Lung (tissue), 12 donors: ENCODE results near the gene UBE2N. TPM values are rescaled to one million over a fixed set of nuclear protein-coding genes. Genes with fewer than 3 reads are reported as not detected.

Experiments used
- ATAC-seq: fragments of 200-7000 bp; cut with Tn5 transposase; one replicate; pipeline ENCODE4 v1.9.1; 2020; ENCODE audit warnings: moderate number of reproducible peaks; ENCODE audit not compliant: insufficient read depth, low FRiP score
- DNase-seq, 3 donors: peaks; one replicate each; pipeline ENCODE4 v3.0.0-alpha.2; 2013 to 2017
- H3K27ac ChIP-seq, 2 donors: one replicate each; pipeline ENCODE4 v1.5.1; 2013; ENCODE audit warnings: mild to moderate bottlenecking in 2 of 2, moderate library complexity in 2 of 2, control low read depth in 1 of 2, inconsistent platforms in 1 of 2, low read depth in 1 of 2, low read length in 1 of 2
- H3K27me3 ChIP-seq, 3 donors: one replicate each; pipeline ENCODE4 v1.5.1; 2013; ENCODE audit warnings: low read length in 2 of 3; ENCODE audit not compliant: control insufficient read depth in 3 of 3, insufficient read depth in 3 of 3
- H3K36me3 ChIP-seq, 4 donors: one replicate each; pipeline ENCODE4 v1.5.1; 2013; ENCODE audit warnings: low read length in 4 of 4, mild to moderate bottlenecking in 1 of 4, moderate library complexity in 1 of 4; ENCODE audit not compliant: control insufficient read depth in 4 of 4, insufficient read depth in 4 of 4
- H3K4me1 ChIP-seq, 5 donors: one replicate each; pipeline ENCODE4 v1.5.1; 2013; ENCODE audit warnings: low read length in 5 of 5, mild to moderate bottlenecking in 2 of 5, moderate library complexity in 1 of 5; ENCODE audit not compliant: control insufficient read depth in 5 of 5, insufficient read depth in 5 of 5
- H3K4me3 ChIP-seq: one replicate; pipeline ENCODE4 v1.5.1; 2013; ENCODE audit warnings: mild to moderate bottlenecking, control low read depth, moderate library complexity
- H3K9ac ChIP-seq, 2 donors: one replicate each; pipeline ENCODE4 v1.5.1; 2013; ENCODE audit warnings: low read length in 2 of 2, control low read depth in 1 of 2; ENCODE audit not compliant: insufficient read depth in 1 of 2
- H3K9me3 ChIP-seq, 4 donors: one replicate each; pipeline ENCODE4 v1.5.1; 2013; ENCODE audit warnings: low read length in 3 of 4, mild to moderate bottlenecking in 1 of 4, moderate library complexity in 1 of 4; ENCODE audit not compliant: control insufficient read depth in 4 of 4, insufficient read depth in 3 of 4
- WGBS, 2 donors: extraction: QIAGEN DNeasy Blood & Tissue Kit; methylation state at CpG; one replicate each; pipeline ENCODE4 v1.1.7; 2013; 5-methylcytosine and 5-hydroxymethylcytosine counted together
- polyA plus RNA-seq, 2 donors: library from polyadenylated mRNA; stranded (reverse); fragments of 200-250 nt; gene quantifications; one replicate each; pipeline ENCODE4 v1.2.1, GENCODE V29; 2013
- total RNA-seq, 2 donors: library from RNA; depleted of rRNA in 1 of 2; stranded (reverse); fragments of >200 nt in 1 of 2; gene quantifications; one replicate each; pipeline ENCODE4 v1.2.1, GENCODE V29; 2014 to 2021
- TF ChIP-seq, protein P1 (sequence below): IDR thresholded peaks from 2 replicates; pipeline ENCODE4 v1.5.1; 2012; ENCODE audit warnings: mild to moderate bottlenecking; ENCODE audit errors: control extremely low read depth, extremely low read depth
- donor health status: control.
- donor health status: control.
- donor health status: Bipolar disorder and iron deficiency.
- donor health status: healthy.
- donor health status: DM: yes; HTN: yes; CAD: no.

Gene UBE2N
- total and polyA plus RNA-seq, 4 donors = 65.1 to 89.4 (median 79.8) TPM

- Histone ChIP-seq H3K9ac (peak within 1 kb of the TSS; percentile 96 to 98), H3K4me1 (peaks cover 2 to 12% (median 5%) of the 10 kb centered on the region in 5 donors), H3K9me3 (no peaks in the 10 kb centered on the region), H3K27me3 (no peaks in the 10 kb centered on the region), H3K36me3 (peaks cover 0 to 6% (median 4%) of the 10 kb centered on the region in 4 donors), H3K27ac (peak within 1 kb of the TSS; percentile 34 to 83), H3K4me3 (peak within 1 kb of the TSS; percentile 64)
- WGBS, 2 donors = 0 to 1% methylated on average over 36 of the region's 36 CpGs
- peak; percentile 93 to 94 (median 94) for DNase-seq
- ATAC-seq = peak; percentile 99
- TF ChIP-seq, protein P1, sequence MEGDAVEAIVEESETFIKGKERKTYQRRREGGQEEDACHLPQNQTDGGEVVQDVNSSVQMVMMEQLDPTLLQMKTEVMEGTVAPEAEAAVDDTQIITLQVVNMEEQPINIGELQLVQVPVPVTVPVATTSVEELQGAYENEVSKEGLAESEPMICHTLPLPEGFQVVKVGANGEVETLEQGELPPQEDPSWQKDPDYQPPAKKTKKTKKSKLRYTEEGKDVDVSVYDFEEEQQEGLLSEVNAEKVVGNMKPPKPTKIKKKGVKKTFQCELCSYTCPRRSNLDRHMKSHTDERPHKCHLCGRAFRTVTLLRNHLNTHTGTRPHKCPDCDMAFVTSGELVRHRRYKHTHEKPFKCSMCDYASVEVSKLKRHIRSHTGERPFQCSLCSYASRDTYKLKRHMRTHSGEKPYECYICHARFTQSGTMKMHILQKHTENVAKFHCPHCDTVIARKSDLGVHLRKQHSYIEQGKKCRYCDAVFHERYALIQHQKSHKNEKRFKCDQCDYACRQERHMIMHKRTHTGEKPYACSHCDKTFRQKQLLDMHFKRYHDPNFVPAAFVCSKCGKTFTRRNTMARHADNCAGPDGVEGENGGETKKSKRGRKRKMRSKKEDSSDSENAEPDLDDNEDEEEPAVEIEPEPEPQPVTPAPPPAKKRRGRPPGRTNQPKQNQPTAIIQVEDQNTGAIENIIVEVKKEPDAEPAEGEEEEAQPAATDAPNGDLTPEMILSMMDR = peak; percentile 43
These were observed 25.7 kb upstream of the UBE2N start, which contains the start of gene MRPL42 for GRCh38 chr12:93467351-93468007. Gene MRPL42, plus strand, starts transcription at chr12:93467514. Its CDS starts 1,772 bp downstream, at chr12:93469286.

GRCh38 chr12:93466625-93467350 is 25.0 kb upstream of the UBE2N start:
- no peak for ATAC-seq
- H3K9me3 ChIP-seq = no peaks in the 10 kb centered on the region
- TF ChIP-seq, protein P1 = no peak
- H3K27ac ChIP-seq = no peak overlapping the region
- DNase-seq = no peak
- H3K27me3 ChIP-seq = no peaks in the 10 kb centered on the region
- H3K36me3 ChIP-seq = peaks cover 0 to 5% (median 4%) of the 10 kb centered on the region in 4 donors
- H3K4me3 ChIP-seq = no peak overlapping the region
- peaks cover 2 to 12% (median 5%) of the 10 kb centered on the region in 5 donors for H3K4me1 ChIP-seq
- 93 to 95% methylated on average over 9 of the region's 9 CpGs for WGBS, 2 donors
- H3K9ac ChIP-seq = no peak overlapping the region

GRCh38 chr12:93465841-93466240 is 24.1 kb upstream of the UBE2N start:
- Histone ChIP-seq H3K4me1 (peaks cover 2 to 12% (median 4%) of the 10 kb centered on the region in 5 donors), H3K27ac (no peak overlapping the region), H3K9ac (no peak overlapping the region), H3K4me3 (no peak overlapping the region), H3K27me3 (no peaks in the 10 kb centered on the region), H3K36me3 (peaks cover 0 to 5% (median 3%) of the 10 kb centered on the region in 4 donors), H3K9me3 (no peaks in the 10 kb centered on the region)
- 94 to 97% methylated on average over 5 of the region's 5 CpGs for WGBS, 2 donors
- TF ChIP-seq, protein P1 = no peak
- DNase-seq (no peak), ATAC-seq (no peak)
